Measurements from ENCODE around the gene FZR1. TPM values are rescaled to one million over a fixed set of nuclear protein-coding genes. Genes with fewer than 3 reads are reported as not detected.

The FZR1 gene
- total and polyA plus RNA-seq, 2 of the 13 experiments (the other 11 are each of a cell fraction or from before 2014, with no cell fraction given): 29.0 to 30.8 TPM

DNA sequence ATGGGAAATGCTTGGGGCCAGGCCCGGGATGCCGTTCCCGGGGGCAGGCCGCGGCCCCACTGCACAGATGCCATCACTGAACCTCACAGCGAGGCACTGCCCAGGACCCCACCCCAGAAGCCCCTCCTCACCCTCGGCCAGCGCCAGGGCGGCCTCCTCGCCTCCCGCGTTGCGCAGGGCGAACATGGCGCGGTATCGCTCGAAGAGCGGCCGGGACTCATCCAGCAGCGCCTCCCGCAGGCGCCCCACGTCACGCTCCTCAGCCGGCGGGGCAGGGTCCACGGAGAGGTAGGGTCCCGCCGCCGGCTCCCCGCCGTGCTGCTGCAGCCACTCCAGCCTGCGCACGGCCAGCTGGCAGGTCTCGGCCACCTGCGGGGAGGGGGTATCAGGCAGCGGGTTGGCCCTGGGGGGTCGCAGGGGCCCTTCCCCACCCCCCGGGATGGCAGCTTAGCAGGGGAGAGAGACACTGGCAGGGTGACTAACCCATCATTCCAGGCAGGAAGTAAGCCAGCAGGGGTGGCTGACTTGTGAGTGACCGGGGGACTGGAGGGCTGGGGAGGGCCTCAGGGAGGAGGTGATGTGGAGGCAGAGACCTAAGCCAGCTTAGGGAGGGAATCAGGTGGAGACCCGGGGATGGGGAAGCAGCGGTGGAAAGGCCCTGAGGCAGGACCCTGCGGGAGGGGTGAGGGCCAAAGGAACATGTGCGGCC, 13.8 kb upstream of the FZR1 start:
- Histone ChIP-seq H2AFZ (ENCODE audit: low read length) (no peak overlapping the region), H3K4me1 (ENCODE audit: insufficient read depth, low read length) (no peaks in the 10 kb centered on the region), H3K27ac (ENCODE audit: extremely low read length, insufficient read depth, low read length) (no peak overlapping the region), H4K20me1 (ENCODE audit: insufficient read depth, low read length) (no peaks in the 10 kb centered on the region), H3K79me2 (ENCODE audit: insufficient read depth, low read length) (peaks cover 3% of the 10 kb centered on the region), H3K27me3 (ENCODE audit: control insufficient read depth in 1 of 2, insufficient read depth in 2 of 2, low read length in 2 of 2) (no peaks in the 10 kb centered on the region; a peak in 1 of 5 replicates), H3K9me3 (ENCODE audit: low read length) (no peaks in the 10 kb centered on the region), H3K4me2 (ENCODE audit: low read depth, low read length) (no peak overlapping the region), H3K4me3 (replicated peaks in 1 of 3; ENCODE audit: insufficient read depth in 1 of 3, low read depth in 2 of 3, low read length in 3 of 3) (no peak overlapping the region), H3K9ac (ENCODE audit: insufficient read depth, low read depth, low read length) (no peak overlapping the region), H3K36me3 (replicated peaks in 1 of 2; ENCODE audit: control insufficient read depth in 1 of 2, insufficient read depth in 2 of 2, low read length in 2 of 2) (peaks cover 11 to 47% of the 10 kb centered on the region in 2 experiments; a peak in 4 of 5 replicates)
- intact Hi-C loops (cut with micrococcal nuclease; ENCODE audit: unreplicated experiment) (no loop called here), in situ Hi-C loops (cut with HindIII; ENCODE audit: extremely low pct_ligation_motif_present, low pct_unique_long_range_greater_than_20kb) (no loop called here)
- FAIRE-seq: no peak
- ChIA-PET POLR2A (no interaction called here), CTCF (ENCODE audit: low intra/inter-chr PET ratio, low total read pairs) (no interaction called here)
- BruUV-seq (replicated peaks): no TSS peak
- ATAC-seq: no peak
- 98% methylated on average over 45 of the region's 45 CpGs for WGBS (ENCODE audit: low lambda C conversion rate)
- no peak for DNase-seq (ENCODE audit: low spot score)
- TF ChIP-seq, protein P1, sequence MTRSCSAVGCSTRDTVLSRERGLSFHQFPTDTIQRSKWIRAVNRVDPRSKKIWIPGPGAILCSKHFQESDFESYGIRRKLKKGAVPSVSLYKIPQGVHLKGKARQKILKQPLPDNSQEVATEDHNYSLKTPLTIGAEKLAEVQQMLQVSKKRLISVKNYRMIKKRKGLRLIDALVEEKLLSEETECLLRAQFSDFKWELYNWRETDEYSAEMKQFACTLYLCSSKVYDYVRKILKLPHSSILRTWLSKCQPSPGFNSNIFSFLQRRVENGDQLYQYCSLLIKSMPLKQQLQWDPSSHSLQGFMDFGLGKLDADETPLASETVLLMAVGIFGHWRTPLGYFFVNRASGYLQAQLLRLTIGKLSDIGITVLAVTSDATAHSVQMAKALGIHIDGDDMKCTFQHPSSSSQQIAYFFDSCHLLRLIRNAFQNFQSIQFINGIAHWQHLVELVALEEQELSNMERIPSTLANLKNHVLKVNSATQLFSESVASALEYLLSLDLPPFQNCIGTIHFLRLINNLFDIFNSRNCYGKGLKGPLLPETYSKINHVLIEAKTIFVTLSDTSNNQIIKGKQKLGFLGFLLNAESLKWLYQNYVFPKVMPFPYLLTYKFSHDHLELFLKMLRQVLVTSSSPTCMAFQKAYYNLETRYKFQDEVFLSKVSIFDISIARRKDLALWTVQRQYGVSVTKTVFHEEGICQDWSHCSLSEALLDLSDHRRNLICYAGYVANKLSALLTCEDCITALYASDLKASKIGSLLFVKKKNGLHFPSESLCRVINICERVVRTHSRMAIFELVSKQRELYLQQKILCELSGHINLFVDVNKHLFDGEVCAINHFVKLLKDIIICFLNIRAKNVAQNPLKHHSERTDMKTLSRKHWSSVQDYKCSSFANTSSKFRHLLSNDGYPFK (CRISPR knock-in tag; IDR thresholded peaks at IDR 0.05; ENCODE audit: borderline replicate concordance): no peak
- TF ChIP-seq SPEN (CRISPR knock-in tag; IDR thresholded peaks at IDR 0.05; ENCODE audit: low read depth): no peak
- TF ChIP-seq SRSF9 (IDR thresholded peaks at IDR 0.05; ENCODE audit: borderline replicate concordance, insufficient read depth, low read depth, low read length, poor library complexity, severe bottlenecking): no peak
- no peak for TF ChIP-seq ZNF432 (CRISPR knock-in tag; IDR thresholded peaks at IDR 0.05; ENCODE audit: borderline replicate concordance)
- TF ChIP-seq KLF6 (CRISPR knock-in tag; IDR thresholded peaks at IDR 0.05): no peak
- TF ChIP-seq, protein P2, sequence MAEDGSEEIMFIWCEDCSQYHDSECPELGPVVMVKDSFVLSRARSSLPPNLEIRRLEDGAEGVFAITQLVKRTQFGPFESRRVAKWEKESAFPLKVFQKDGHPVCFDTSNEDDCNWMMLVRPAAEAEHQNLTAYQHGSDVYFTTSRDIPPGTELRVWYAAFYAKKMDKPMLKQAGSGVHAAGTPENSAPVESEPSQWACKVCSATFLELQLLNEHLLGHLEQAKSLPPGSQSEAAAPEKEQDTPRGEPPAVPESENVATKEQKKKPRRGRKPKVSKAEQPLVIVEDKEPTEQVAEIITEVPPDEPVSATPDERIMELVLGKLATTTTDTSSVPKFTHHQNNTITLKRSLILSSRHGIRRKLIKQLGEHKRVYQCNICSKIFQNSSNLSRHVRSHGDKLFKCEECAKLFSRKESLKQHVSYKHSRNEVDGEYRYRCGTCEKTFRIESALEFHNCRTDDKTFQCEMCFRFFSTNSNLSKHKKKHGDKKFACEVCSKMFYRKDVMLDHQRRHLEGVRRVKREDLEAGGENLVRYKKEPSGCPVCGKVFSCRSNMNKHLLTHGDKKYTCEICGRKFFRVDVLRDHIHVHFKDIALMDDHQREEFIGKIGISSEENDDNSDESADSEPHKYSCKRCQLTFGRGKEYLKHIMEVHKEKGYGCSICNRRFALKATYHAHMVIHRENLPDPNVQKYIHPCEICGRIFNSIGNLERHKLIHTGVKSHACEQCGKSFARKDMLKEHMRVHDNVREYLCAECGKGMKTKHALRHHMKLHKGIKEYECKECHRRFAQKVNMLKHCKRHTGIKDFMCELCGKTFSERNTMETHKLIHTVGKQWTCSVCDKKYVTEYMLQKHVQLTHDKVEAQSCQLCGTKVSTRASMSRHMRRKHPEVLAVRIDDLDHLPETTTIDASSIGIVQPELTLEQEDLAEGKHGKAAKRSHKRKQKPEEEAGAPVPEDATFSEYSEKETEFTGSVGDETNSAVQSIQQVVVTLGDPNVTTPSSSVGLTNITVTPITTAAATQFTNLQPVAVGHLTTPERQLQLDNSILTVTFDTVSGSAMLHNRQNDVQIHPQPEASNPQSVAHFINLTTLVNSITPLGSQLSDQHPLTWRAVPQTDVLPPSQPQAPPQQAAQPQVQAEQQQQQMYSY (CRISPR knock-in tag; IDR thresholded peaks at IDR 0.05): no peak
- TF ChIP-seq, protein P3, sequence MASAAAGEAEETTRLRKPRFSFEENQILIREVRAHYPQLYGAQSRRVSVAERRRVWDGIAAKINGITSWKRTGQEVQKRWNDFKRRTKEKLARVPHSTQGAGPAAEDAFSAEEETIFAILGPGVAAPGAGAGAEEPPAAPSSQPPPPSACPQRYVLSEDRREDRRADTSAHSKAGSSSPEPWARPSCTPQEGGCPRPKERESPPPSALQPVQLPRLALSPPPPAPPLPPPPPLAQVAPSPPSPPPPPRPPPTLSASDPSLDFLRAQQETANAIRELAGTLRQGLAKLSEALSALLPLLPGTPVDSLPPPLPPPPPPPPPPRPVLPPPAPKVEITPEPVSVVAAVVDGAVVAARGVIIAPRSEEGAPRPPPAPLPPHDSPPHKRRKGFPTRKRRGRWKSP (CRISPR knock-in tag; IDR thresholded peaks at IDR 0.05): no peak
- no peak for TF ChIP-seq SUZ12 (IDR thresholded peaks at IDR 0.05; ENCODE audit: low read depth, low read length)
- TF ChIP-seq KLF9 (CRISPR knock-in tag; IDR thresholded peaks at IDR 0.05; ENCODE audit: low read depth): no peak
- TF ChIP-seq, protein P4, sequence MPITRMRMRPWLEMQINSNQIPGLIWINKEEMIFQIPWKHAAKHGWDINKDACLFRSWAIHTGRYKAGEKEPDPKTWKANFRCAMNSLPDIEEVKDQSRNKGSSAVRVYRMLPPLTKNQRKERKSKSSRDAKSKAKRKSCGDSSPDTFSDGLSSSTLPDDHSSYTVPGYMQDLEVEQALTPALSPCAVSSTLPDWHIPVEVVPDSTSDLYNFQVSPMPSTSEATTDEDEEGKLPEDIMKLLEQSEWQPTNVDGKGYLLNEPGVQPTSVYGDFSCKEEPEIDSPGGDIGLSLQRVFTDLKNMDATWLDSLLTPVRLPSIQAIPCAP (CRISPR knock-in tag; IDR thresholded peaks at IDR 0.05; ENCODE audit: low read depth): no peak
- TF ChIP-seq, protein P5, sequence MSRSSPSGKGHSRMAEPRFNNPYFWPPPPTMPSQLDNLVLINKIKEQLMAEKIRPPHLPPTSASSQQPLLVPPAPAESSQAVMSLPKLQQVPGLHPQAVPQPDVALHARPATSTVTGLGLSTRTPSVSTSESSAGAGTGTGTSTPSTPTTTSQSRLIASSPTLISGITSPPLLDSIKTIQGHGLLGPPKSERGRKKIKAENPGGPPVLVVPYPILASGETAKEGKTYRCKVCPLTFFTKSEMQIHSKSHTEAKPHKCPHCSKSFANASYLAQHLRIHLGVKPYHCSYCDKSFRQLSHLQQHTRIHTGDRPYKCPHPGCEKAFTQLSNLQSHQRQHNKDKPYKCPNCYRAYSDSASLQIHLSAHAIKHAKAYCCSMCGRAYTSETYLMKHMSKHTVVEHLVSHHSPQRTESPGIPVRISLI (CRISPR knock-in tag; IDR thresholded peaks at IDR 0.05; ENCODE audit: borderline replicate concordance): no peak
- TF ChIP-seq, protein P6, sequence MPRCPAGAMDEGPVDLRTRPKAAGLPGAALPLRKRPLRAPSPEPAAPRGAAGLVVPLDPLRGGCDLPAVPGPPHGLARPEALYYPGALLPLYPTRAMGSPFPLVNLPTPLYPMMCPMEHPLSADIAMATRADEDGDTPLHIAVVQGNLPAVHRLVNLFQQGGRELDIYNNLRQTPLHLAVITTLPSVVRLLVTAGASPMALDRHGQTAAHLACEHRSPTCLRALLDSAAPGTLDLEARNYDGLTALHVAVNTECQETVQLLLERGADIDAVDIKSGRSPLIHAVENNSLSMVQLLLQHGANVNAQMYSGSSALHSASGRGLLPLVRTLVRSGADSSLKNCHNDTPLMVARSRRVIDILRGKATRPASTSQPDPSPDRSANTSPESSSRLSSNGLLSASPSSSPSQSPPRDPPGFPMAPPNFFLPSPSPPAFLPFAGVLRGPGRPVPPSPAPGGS (CRISPR knock-in tag; IDR thresholded peaks at IDR 0.05): no peak

Measured in HepG2 (cell line).